Uterus (tissue), 2 donors: Measurements from ENCODE around the gene KCND1.

Source experiments
- CTCF ChIP-seq, 4 experiments: fragments of 200-600 bp in 2 of 4; fragments of 450-650 bp in 2 of 4; sonication (generic) in 2 of 4; IDR thresholded peaks; one replicate each; pipeline ENCODE4 v1.5.1; 2016 to 2019; ENCODE audit warnings: antibody characterized with exemption in 4 of 4, mild to moderate bottlenecking in 2 of 4, moderate library complexity in 1 of 4
- POLR2A ChIP-seq, 2 donors: fragments of 450-650 bp; IDR thresholded peaks; one replicate each; pipeline ENCODE4 v1.6.1; 2016; ENCODE audit warnings: antibody characterized with exemption in 2 of 2, mild to moderate bottlenecking in 1 of 2, moderate library complexity in 1 of 2

- TF ChIP-seq POLR2A (IDR thresholded peaks at IDR 0.05) (no peak), CTCF (IDR thresholded peaks at IDR 0.05) (no peak)
These were observed 44.5 kb downstream of the KCND1 start for GRCh38 chrX:48927123-48927522.
